Measurements from ENCODE around the gene TTLL5.
A peak's percentile ranks its signal among the peaks of the same experiment; 100 is the strongest.

Gene TTLL5

GRCh38 chr14:75980856-75981255 lies 319.8 kb downstream of the TTLL5 start:
- H4K20me1 ChIP-seq (ENCODE audit: control insufficient read depth, insufficient read depth, low read depth, low read length) = 0 out of 2 replicates have a peak, but pooled peaks cover 6% of the 10 kb centered on the region
- H3K9me3 ChIP-seq (ENCODE audit: control insufficient read depth, insufficient read depth, low read length) = no peaks in the 10 kb centered on the region
- TF ChIP-seq CTCF (IDR thresholded peaks at IDR 0.05; ENCODE audit: low read depth, low read length, poor library complexity, severe bottlenecking) (no peak), EZH2phosphoT487 (IDR thresholded peaks at IDR 0.05; ENCODE audit: borderline replicate concordance, low read length) (no peak)
- no peaks in the 10 kb centered on the region for H3K9me2 ChIP-seq (replicated peaks; ENCODE audit: control insufficient read depth, low read length)
- no peak overlapping the region for H3K27ac ChIP-seq (ENCODE audit: low read depth, low read length)
- peaks cover 2% of the 10 kb centered on the region; the same call in 1 of the 2 replicates for H3F3A ChIP-seq (ENCODE audit: control insufficient read depth, insufficient read depth)
- no peak overlapping the region for H3K4me2 ChIP-seq (ENCODE audit: low read length)
- peaks cover 55% of the 10 kb centered on the region for H3K4me1 ChIP-seq (ENCODE audit: control insufficient read depth, low read length)
- H3K27me3 ChIP-seq (ENCODE audit: control insufficient read depth, low read length) = peaks cover 36% of the 10 kb centered on the region
- H3K79me2 ChIP-seq (ENCODE audit: control insufficient read depth, low read length) = no peaks in the 10 kb centered on the region
- H3K36me3 ChIP-seq (ENCODE audit: control insufficient read depth, low read length) = no peaks in the 10 kb centered on the region
- H3K4me3 ChIP-seq (ENCODE audit: low read length) = no peak overlapping the region

GRCh38 chr14:75981426-75982265 lies 320.6 kb downstream of the TTLL5 start, which contains the start of gene TGFB3:
Gene TGFB3, minus strand, starts transcription at chr14:75981995. Its CDS starts 1,102 bp downstream, at chr14:75980893.
- peak within 1 kb of the TSS; percentile 98 for H3K4me2 ChIP-seq (ENCODE audit: low read length)
- no peaks in the 10 kb centered on the region for H3K36me3 ChIP-seq (ENCODE audit: control insufficient read depth, low read length)
- H3K79me2 ChIP-seq (ENCODE audit: control insufficient read depth, low read length) = no peaks in the 10 kb centered on the region
- H3K9me3 ChIP-seq (ENCODE audit: control insufficient read depth, insufficient read depth, low read length) = no peaks in the 10 kb centered on the region
- no peak within 1 kb of the TSS for H3K27ac ChIP-seq (ENCODE audit: low read depth, low read length)
- H3K27me3 ChIP-seq (ENCODE audit: control insufficient read depth, low read length) = peaks cover 36% of the 10 kb centered on the region
- no peaks in the 10 kb centered on the region for H3K9me2 ChIP-seq (replicated peaks; ENCODE audit: control insufficient read depth, low read length)
- H3K4me3 ChIP-seq (ENCODE audit: low read length) = peak within 1 kb of the TSS; percentile 84
- TF ChIP-seq EZH2phosphoT487 (IDR thresholded peaks at IDR 0.05; ENCODE audit: borderline replicate concordance, low read length) (no peak), CTCF (IDR thresholded peaks at IDR 0.05; ENCODE audit: low read depth, low read length, poor library complexity, severe bottlenecking) (no peak)
- H3K4me1 ChIP-seq (ENCODE audit: control insufficient read depth, low read length) = peaks cover 56% of the 10 kb centered on the region
- H4K20me1 ChIP-seq (ENCODE audit: control insufficient read depth, insufficient read depth, low read depth, low read length) = 0 out of 2 replicates have a peak, but pooled peaks cover 6% of the 10 kb centered on the region
- peaks cover 2% of the 10 kb centered on the region; the same call in 1 of the 2 replicates for H3F3A ChIP-seq (ENCODE audit: control insufficient read depth, insufficient read depth)

GRCh38 chr14:75982266-75983018 lies 321.4 kb downstream of the TTLL5 start:
- 0 out of 2 replicates have a peak, but pooled peaks cover 6% of the 10 kb centered on the region for H4K20me1 ChIP-seq (ENCODE audit: control insufficient read depth, insufficient read depth, low read depth, low read length)
- H3K27ac ChIP-seq (ENCODE audit: low read depth, low read length) = no peak overlapping the region
- peaks cover 48% of the 10 kb centered on the region for H3K4me1 ChIP-seq (ENCODE audit: control insufficient read depth, low read length)
- H3K79me2 ChIP-seq (ENCODE audit: control insufficient read depth, low read length) = no peaks in the 10 kb centered on the region
- TF ChIP-seq EZH2phosphoT487 (IDR thresholded peaks at IDR 0.05; ENCODE audit: borderline replicate concordance, low read length) (no peak), CTCF (IDR thresholded peaks at IDR 0.05; ENCODE audit: low read depth, low read length, poor library complexity, severe bottlenecking) (peak; percentile 49)
- H3K9me2 ChIP-seq (replicated peaks; ENCODE audit: control insufficient read depth, low read length) = no peaks in the 10 kb centered on the region
- H3K4me2 ChIP-seq (ENCODE audit: low read length) = peak overlapping the region; percentile 98
- no peaks in the 10 kb centered on the region for H3K36me3 ChIP-seq (ENCODE audit: control insufficient read depth, low read length)
- H3K9me3 ChIP-seq (ENCODE audit: control insufficient read depth, insufficient read depth, low read length) = no peaks in the 10 kb centered on the region
- peaks cover 36% of the 10 kb centered on the region for H3K27me3 ChIP-seq (ENCODE audit: control insufficient read depth, low read length)
- H3F3A ChIP-seq (ENCODE audit: control insufficient read depth, insufficient read depth) = peaks cover 2% of the 10 kb centered on the region; the same call in 1 of the 2 replicates
- peak overlapping the region; percentile 84 for H3K4me3 ChIP-seq (ENCODE audit: low read length)

Data from DOHH2 (cell line).